ENCODE measurements around the gene ROBO1. TPM values are rescaled to one million over a fixed set of nuclear protein-coding genes. Genes with fewer than 3 reads are reported as not detected.

Gene ROBO1
- total and polyA plus RNA-seq, 2 of the 8 experiments (the other 6 are each of a cell fraction or from before 2014, with no cell fraction given), result 51.4 to 91.0 TPM

- TF ChIP-seq, protein P1, sequence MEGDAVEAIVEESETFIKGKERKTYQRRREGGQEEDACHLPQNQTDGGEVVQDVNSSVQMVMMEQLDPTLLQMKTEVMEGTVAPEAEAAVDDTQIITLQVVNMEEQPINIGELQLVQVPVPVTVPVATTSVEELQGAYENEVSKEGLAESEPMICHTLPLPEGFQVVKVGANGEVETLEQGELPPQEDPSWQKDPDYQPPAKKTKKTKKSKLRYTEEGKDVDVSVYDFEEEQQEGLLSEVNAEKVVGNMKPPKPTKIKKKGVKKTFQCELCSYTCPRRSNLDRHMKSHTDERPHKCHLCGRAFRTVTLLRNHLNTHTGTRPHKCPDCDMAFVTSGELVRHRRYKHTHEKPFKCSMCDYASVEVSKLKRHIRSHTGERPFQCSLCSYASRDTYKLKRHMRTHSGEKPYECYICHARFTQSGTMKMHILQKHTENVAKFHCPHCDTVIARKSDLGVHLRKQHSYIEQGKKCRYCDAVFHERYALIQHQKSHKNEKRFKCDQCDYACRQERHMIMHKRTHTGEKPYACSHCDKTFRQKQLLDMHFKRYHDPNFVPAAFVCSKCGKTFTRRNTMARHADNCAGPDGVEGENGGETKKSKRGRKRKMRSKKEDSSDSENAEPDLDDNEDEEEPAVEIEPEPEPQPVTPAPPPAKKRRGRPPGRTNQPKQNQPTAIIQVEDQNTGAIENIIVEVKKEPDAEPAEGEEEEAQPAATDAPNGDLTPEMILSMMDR (IDR thresholded peaks at IDR 0.05; ENCODE audit: control extremely low read depth in 1 of 3, insufficient read depth in 1 of 3, low read depth in 1 of 3, low read length in 3 of 3), result no peak
- no peak for TF ChIP-seq ASH2L (IDR thresholded peaks at IDR 0.05; ENCODE audit: low read length)
- no peak for TF ChIP-seq SRF (IDR thresholded peaks at IDR 0.05; ENCODE audit: low read depth, low read length)
- TF ChIP-seq SIX5 (IDR thresholded peaks at IDR 0.05; ENCODE audit: low read depth, low read length), result no peak
- TF ChIP-seq CBX5 (IDR thresholded peaks at IDR 0.05; ENCODE audit: low read depth, low read length), result no peak
- no peak for TF ChIP-seq EP300 (IDR thresholded peaks at IDR 0.05; ENCODE audit: borderline replicate concordance in 1 of 2, low read depth in 2 of 2, low read length in 2 of 2)
- no peak for TF ChIP-seq RAD21 (IDR thresholded peaks at IDR 0.05 in 1 of 2, conservative IDR thresholded peaks at IDR 0.05 in 1 of 2; ENCODE audit: low read depth in 2 of 2, low read length in 2 of 2)
- no peak for TF ChIP-seq HDAC6 (IDR thresholded peaks at IDR 0.05; ENCODE audit: low read depth, low read length)
Observed at GRCh38 chr3:78725703-78726246, 1042.0 kb downstream of the ROBO1 start (continued).
